COR-L47 (cell line): ENCODE data around the gene VGLL4.

Experiments used
- DNase-seq: peaks from one replicate; lab custom pipeline; 2025; lab: John Stamatoyannopoulos, UW

VGLL4 gene

DNA sequence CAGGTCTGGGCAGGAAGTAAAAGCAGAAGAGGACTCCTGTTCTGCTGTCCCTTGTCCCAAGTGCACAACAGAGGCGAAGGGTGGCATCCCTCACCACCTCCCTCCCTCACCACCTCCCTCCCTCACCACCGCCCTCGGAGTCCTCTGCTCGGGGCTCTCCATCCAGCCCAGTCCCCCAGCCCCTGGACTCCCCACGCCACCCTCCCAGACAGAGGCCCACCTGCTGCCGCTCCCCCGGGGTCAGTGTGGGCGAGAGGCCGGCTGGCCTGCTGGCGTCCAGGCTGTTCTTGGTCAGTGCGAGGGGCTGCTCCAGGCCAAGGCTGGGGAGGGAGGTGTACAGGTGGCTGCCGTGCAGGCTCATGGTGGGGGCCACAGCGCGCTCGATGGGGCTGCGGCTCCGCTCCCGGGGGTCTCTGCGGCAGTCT lies 79.1 kb downstream of the VGLL4 start:
- no peak for DNase-seq

DNA sequence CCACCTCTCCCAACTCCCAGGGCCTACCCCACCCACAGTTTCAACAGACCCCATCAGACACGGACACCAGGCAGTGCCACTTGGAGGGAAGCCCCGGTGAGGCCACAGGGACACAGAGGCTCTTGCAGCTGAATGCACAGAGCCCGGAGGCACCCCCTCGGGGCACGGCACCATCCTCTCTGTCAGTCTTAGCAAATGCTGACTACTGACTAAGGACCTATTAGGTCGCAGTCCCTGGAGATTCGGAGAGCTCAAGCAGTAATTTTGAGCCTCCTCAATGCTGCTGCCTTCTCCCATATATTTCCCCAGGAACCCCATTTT lies 79.9 kb downstream of the VGLL4 start:
- no peak for DNase-seq

DNA sequence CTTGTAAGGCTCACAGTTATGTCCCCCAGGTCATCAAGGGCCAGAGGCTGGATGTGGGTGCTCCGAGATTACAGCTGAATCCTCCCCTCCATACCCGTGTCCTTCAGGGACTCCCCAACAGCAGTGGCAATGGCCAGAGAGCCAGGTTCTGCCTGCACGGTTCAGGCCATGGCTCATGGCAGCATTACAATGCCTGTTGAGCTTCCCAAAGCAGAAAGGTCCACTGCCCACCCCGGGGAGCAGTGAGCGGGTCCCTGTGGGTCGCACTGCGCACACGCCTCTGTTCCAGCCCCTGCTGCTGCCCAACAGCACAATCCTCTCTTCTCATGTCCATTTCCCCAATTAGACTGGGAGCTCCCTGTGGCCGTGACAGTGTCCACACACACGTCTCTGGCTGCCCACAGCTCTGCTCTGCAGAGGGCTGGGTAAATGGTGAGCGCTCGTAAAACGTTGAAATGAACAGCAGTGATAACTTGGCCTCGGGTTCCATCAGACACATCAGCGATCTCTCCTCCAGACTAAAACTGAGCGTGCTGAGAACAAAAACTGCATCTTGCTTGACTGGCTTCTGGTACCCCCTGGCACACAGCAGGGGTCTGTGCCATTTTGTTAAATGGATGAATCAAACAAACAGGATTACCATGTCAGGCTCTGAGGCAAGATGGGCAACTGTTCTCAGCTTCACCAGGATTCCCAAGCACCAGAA lies 80.4 kb downstream of the VGLL4 start:
- no peak for DNase-seq

DNA sequence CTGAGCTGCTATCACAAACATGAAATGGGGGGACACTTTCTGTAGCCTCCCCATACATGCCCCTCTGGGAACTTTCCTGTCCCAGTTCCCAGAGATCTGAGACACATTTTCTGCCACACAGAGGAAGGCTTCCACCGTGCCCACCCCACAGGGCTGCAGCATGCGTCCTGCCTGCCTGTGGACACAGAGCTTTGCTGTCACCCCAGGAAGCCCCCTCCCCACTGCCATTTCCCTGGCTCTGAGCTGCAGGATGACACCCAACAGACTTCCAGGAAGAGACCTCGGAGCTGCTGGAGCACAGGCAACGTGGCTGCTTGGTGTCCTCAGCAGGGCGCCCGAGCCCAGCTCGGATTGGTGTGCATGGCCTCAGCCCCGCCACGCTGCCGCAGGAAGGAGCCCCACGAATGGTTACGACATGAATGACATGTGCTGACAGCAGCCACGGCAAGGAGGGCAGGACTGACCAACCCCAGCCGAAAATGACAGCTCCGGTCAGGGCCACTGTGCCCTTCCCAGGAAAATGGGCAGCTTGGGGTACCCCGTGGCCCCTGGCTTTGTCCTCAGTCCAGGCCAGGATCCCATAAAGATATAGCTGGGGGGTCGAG lies 81.3 kb downstream of the VGLL4 start:
- DNase-seq, result no peak

DNA sequence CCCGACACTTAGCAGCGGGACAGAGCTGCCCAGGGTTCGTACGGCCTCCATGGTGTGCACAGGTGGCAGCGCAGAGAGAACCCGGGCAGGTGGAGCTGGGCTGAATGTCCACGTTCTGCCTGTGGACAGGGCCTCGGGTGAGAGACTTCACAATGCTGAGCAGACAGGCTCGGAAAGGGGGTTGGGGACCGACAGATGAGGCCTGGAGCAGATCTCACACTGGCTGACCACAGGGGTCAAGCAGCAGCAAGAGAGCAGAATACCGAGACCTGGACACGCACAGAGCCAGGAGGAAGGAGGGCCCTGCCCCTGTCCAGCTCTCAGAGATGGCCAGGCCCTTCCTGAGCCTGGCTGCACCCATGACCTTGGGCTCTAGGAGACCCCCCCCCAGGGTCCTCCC lies 83.0 kb downstream of the VGLL4 start:
- no peak for DNase-seq

DNA sequence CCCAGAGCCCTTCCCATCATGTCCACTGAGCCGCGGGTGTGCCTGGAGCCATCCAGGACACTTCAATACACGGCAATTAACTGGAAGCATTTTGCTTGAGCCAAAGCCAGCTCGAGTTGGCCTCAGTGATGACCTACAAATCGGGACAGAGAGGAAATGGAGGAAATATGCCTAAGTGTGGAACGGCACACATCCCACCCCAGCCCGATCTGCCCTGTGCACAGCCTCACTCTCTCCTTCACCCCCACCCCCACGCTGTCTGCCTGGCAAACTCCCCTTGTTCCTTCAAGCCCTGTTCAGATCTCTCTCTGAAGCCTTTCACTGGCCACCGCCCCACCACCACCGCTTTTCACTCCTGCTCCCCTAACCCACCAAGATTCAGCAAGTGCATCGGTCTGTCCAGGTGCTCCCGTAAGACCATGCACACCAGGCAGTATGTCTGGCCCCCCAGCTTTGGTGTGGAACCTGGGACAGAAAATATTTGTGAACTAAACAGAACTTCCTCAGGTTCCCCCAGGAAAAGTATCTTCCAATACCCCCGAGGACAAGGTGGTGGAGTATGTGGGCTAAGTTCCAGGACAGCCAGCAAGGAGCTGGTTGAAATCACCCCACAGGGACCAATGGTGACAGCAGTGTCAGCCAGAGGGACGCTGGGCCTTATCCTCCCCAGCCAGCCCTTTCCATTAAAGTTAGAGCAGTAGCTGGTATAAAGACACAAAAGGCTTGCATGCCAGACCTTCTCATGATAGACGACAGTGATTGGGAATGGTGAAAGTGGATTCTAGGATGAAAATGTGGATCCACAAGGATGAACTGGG lies 83.7 kb downstream of the VGLL4 start:
- no peak for DNase-seq

DNA sequence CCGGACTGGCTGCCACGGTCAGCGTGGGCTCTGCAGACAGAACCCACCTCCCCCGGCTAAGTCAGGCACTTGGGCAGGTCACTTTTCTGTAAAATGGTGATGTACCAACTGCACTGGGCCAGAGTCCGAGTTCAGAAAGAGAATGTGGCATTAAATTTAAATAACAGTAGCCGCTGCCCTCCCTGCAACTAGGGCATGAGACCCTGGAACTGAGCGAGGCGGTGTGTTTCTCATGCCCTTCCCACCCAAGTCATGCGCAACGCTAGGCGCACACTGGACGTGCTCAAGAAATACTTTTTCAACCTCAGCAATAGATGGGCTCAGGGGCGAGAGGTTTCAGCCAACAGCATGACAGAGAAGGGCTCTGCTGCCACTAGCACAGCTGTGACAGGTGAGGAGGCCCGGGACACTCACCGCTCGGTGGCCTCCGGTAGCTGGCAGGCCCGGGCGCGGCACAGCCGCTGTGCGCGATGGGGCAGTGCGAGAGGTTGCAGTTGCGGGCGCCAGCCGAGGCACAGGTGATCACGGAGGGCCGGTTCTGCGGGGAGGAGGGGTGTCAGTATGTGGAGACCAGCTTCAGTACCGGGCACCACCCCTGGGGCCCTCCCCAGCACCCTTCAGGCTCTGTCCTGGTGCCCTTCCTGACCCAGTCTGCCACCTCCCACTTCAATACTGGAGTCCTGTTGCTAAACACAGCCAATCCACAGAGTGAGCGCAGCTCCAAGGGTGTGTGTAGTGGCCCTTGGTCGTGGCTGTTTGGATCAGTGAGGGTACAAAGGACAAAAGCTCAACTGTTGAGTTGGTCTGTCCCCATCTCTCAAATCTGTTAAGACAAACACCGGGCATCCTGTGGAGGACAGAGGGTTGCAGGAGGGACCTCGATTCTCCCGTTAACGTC lies 84.5 kb downstream of the VGLL4 start:
- no peak for DNase-seq

DNA sequence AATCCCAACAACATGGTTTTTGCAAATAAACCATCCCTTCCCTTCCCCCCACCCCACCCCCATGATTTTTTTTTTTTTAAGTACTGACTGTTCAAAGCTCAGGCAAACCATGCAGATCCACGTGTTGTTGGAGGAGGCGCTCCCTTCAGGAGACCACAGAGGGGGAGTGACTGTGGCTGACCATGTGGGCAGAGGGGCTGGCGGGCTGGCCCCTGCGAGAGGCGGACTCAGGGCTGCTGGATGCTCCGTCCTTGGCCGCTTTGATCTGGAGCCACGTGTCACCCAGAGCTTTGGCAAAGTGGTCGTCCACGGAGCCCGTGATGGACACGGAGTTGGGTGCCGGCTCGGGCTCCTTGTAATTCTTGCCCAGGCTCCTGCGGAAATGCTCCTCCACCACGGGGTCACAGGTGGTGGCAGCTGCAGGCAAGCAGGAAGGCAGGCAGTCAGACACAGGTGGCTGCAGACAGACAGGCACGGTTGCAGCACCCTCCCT lies 85.3 kb downstream of the VGLL4 start:
- DNase-seq, result no peak

DNA sequence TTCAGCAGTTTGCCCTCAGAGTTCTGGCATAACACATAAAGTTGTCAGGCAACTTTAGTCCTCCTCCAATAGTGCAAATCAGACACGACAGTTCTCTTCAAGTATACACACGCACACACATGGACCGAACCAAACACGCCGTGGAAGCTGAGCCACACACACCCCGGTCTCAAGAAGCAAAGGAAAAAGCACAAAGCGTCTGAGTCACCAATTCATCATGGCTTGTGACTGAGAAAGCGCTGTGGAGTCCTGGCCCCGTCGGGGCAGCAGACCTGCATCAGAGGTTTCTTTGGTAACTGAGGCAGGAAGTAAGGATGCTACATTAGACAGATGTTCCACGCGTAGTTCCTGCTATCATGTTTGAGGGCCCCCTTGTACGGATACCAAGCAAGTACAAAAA lies 85.7 kb downstream of the VGLL4 start:
- DNase-seq, result no peak

DNA sequence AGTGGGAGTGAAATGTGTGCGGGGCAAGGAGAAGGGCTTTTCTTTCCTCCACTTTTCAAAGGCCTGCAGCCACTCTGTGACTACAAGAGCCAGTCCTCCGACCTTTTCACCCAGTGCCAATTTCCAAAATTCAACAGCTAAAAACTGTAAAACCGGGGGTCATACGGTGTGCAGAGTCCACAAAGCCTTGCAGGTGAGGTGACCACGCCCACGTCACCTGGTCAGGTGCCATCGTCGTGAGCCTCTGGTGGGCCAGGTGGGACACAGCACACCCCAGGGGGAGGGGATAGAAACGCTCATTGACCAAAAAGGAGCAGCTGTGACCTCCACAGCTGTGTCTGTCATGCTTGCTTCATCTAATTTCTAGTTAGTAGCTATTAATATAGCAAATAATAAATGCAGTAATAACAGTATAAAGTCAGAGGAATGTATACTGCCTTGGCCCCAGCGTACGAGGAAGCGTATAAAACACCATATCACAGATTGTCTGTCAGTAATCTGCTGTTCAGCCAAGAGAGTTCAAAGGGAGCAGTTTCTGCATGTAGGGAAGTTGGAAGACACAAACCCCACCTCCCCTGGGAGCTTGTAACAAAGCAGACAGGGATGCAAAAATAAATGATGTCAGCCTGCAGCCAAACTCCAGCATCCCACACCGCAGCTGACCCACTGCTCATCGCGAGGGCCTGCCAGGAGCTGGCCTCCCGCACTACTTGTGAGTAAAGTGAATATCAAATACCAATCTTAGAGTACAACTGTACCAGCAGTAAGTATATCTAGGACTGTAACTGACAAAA lies 86.7 kb downstream of the VGLL4 start:
- DNase-seq, result no peak

DNA sequence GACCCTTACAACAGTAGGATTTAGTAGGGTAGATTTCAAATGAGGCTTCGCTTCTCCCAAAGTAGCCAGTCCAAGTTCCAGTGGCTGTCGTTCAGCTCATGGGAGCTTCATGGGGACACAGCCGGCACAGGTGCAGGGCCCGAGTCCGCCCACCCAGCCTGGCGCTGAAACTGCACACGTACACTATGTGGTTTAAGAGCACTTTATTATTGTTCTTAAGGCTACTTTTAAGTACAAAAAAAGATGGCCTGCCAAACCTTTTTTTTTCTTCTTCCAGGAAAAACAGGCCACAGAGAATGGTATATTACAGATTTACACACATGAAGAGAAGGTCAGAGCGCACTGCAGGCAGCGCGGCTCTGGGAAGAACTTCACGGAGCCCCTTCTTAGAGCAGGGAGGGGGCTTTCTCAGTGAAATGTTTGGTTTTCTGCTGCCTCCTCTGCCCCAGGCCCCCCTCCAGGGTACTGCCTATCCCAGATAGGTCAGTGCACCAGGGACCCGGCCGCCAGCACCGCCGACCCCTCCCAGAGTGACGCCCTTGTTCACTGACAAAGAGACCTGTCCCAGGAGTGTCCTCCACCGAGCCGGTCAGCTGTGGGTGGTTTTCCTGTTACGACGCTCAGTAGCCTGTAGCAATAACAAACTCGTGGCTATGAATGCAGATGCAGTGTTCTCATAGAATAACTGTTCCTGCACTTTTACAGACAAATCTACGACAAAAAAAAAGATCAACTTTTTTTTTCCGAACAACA lies 87.7 kb downstream of the VGLL4 start:
- DNase-seq, result no peak

DNA sequence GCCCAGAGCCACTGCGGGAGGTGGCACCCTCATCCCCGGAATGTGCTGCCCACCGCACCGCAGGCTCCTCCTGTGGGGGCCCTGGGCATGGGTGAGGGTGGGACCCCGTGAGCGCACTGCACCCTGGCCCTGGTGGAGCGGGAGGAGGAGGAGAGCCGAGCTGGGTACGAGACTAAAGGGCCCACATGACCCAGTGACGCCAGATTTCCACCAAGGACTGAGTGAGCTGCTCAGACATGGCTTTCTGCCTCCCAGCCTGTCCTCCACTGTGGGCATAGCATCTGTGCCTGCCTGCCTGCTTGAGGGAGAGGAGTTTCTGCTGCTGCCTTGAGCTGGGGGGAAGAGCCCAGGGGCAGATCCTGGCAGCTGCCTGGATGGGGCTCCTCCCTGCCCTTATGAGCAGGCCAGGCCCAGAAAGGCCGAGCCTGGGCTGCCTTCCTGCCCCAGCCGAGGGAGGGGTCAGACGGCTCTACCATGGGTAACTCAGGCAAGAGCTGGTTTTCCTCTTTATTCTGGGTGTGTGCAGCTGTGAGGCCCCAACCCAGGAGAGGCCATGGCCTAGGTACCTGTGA lies 88.4 kb downstream of the VGLL4 start:
- no peak for DNase-seq

DNA sequence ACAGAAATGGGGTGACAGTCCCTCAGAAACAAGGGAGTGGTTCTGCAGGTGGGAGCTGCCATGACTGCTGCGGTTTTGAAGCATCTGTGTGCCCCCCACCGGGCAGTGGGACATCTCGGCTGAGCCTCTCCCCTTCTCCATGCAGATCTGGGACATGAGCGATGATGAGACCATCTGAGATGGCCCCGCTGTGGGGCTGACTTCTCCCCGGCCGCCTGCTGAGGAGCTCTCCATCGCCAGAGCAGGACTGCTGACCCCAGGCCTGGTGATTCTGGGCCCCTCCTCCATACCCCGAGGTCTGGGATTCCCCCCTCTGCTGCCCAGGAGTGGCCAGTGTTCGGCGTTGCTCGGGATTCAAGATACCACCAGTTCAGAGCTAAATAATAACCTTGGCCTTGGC lies 89.0 kb downstream of the VGLL4 start:
- no peak for DNase-seq

DNA sequence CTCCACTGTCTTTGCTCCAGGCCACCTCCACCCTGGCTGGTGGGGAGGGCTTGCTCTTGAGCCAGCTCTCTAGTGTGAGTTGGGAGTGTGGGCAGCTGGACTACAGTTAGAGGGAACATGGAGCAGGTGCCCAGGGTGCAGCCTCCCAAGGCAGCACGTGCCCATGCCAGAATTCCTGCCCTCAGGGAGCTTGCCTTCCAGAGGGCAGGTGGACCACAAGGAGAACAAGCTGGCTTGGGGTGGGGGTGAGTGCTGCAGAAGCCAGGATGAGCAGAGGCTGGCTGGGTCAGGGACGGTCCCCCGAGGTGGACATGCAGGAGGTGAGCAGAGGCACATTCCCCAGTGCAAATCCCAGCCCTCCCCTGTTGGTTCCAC lies 89.5 kb downstream of the VGLL4 start:
- DNase-seq, result no peak

DNA sequence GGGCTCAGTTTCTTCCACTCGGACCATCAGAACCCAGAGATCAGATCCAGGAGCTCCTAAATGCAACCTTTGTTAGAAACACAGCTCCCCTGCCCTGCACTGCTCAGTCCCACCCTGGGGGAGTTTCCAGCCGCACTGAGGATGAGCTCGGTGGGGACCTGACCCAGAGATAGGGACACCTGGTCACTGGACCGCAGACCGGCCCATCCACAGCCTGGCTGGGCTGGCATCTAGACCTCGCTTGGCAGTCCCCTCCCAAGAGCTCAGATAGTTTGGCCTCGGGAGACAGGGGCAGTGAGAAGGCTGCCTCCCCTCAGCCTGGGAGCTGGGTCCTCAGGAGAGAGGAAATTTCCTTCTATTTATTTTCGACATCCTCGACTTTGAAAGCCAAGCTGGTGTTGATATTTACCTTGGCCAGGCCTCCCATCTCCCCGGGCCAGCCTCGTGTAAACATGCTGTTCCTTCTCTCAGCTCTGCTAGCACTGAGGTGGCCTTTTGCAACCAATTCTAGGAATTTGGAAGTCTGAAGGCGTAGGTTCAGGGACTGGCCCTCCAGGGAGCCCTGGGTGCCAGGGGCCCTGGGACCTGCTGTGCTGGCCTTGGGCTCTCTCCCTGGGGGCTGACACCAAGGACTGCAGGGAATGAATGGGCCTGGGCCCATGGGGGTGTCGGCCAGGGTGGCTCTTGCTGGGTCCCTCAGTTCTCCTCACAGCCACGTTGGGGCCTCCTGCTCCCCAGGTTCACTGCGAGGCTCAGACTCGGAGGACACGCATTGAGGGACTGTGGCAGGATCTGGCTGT lies 90.1 kb downstream of the VGLL4 start:
- no peak for DNase-seq

DNA sequence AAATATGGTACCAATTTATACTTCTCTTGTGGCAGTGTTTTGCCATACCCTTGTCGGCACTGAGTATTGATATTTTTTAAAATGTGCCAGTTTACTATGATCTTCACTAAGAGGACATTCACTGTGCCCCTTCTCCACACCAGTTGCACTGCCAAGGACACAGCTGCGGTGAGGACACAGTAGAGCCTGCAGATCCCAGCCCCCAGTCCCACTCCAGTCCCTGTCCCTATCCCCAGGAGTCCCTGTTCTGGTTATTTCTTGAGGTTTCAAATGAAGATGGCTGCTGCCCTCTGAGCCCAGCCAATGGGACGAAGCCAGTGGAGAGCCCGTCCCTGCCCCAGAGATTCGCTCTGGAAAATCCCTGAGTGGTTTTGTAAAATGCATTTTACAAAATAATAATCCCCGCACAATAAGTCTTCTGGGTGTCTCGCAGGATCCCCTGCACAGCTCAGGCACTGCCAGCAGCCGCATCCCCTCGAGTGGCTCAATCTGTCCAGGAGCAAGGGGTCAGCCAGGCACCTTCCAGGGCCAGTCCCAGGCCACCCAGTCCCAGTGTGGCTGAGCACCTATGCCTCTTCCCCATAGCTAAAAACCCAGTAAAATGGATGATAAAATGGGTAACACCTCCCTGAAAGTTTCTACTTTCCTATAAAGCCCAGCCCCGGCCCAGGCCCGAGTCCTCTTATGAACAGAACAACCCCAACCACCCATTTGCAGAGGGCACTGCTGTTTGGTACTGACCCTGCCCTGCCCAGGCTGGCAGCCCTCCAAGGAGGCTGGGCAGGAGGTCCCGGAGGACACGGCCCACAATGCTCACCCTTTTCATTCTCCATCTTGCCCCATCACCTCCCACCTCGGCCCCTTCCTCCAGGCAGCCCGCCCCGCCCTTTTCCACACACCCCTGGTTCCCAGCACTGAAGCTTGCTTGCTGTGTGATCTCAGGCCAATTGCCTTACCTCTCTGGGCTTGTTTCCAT lies 91.1 kb downstream of the VGLL4 start:
- no peak for DNase-seq

DNA sequence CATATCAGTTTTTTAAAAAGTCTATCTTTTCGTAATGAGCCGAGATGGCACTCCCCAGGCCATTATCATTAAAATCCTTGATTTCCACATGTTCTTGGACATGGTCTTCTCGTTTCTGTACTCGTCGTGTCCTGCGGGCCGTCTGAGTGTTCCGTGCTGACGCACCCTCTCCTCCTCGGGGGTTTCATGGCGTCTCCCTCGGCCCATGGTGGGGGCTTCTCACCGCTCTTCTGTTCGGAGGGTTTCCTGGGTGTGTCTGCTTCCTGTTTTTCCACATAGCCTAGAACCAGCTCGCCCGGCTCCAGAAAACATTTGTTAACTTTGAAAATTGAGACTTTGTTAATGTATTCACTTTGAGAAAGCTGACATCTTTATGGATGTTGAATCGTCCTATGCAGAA lies 92.7 kb downstream of the VGLL4 start:
- DNase-seq, result no peak

DNA sequence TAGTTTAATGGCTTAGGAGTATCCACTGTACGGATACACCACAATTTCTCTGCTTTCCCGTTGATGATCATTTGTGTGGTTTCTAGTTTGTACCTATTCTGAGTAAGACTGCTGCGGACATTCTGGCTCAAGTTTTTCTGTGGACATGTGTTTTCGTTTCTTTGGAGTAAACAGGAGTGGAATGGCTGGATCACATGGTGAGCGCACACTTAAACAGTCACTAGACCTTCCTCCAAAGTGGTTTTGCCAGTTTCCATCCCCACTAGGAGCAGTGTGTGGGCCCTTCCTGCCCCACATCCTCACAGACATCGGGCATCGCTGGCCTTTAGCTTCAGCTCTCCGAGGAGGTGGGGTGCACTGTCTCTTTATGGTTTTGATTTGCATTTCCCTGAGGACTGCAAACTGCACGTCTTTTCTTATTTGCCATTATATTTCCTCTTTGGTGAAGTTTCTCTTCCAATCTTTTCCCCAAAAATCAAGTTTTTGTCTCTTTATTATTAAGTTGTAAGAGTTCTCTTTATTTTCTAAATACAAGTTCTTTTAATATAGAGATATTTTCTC lies 94.1 kb downstream of the VGLL4 start:
- no peak for DNase-seq
